ENCODE measurements around the gene C6orf141. TPM values are rescaled to one million over a fixed set of nuclear protein-coding genes. Genes with fewer than 3 reads are reported as not detected.

Gene C6orf141
- total RNA-seq, 2 donors from 2014 or later = 0.81 to 1.7 TPM

DNA sequence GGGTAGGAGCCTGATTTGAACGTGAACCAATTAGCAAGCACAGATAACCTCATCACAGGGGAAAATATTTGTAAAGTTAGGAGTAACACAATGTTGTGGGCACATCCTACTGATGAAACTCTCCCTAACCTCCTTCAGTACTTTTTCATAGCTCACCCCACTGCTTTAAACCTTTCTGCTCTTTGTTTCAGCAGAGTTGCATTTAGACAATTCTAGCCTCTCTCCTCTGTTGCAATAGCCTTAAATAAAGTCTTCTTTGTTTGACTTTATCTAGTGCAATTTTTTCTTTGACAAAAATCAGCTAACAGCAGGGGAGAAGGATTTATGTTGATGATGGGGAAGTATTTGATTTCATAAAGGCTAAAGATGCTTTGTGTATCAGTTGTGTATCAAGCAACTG is 14.1 kb downstream of the C6orf141 start:
- Histone ChIP-seq H3K36me3 (ENCODE audit: control insufficient read depth, insufficient read depth, low read length) (no peaks in the 10 kb centered on the region), H3K27ac (ENCODE audit: low read depth, low read length) (no peak overlapping the region), H3K9me3 (ENCODE audit: control insufficient read depth, low read length) (peaks cover 11% of the 10 kb centered on the region), H3K4me3 (ENCODE audit: low read length) (no peak overlapping the region), H3K4me1 (ENCODE audit: control insufficient read depth, insufficient read depth, low read length) (peaks cover 3% of the 10 kb centered on the region), H3K27me3 (ENCODE audit: control insufficient read depth, insufficient read depth, low read length, poor library complexity, severe bottlenecking) (peaks cover 15% of the 10 kb centered on the region), H3K9ac (ENCODE audit: extremely low read depth, low read length, poor library complexity, severe bottlenecking) (no peak overlapping the region)
- Mint-ChIP-seq H3K9me3 (peaks cover 14% of the 10 kb centered on the region), H3K27me3 (ENCODE audit: insufficient read depth) (peaks cover 89% of the 10 kb centered on the region), H3K4me1 (peaks cover 13% of the 10 kb centered on the region), H3K27ac (no peak overlapping the region), H3K4me3 (no peak overlapping the region), H3K36me3 (ENCODE audit: low read depth) (no peaks in the 10 kb centered on the region)
- WGBS, 2 experiments (ENCODE audit: insufficient coverage in 1 of 2, insufficient read length in 1 of 2) = 100% methylated on average over 1 of the region's 1 CpG; no CpG with 5 or more reads in 1 of the 2 experiments
- DNase-seq = no peak
- TF ChIP-seq, protein P1, sequence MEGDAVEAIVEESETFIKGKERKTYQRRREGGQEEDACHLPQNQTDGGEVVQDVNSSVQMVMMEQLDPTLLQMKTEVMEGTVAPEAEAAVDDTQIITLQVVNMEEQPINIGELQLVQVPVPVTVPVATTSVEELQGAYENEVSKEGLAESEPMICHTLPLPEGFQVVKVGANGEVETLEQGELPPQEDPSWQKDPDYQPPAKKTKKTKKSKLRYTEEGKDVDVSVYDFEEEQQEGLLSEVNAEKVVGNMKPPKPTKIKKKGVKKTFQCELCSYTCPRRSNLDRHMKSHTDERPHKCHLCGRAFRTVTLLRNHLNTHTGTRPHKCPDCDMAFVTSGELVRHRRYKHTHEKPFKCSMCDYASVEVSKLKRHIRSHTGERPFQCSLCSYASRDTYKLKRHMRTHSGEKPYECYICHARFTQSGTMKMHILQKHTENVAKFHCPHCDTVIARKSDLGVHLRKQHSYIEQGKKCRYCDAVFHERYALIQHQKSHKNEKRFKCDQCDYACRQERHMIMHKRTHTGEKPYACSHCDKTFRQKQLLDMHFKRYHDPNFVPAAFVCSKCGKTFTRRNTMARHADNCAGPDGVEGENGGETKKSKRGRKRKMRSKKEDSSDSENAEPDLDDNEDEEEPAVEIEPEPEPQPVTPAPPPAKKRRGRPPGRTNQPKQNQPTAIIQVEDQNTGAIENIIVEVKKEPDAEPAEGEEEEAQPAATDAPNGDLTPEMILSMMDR (conservative IDR thresholded peaks at IDR 0.05) = no peak

DNA sequence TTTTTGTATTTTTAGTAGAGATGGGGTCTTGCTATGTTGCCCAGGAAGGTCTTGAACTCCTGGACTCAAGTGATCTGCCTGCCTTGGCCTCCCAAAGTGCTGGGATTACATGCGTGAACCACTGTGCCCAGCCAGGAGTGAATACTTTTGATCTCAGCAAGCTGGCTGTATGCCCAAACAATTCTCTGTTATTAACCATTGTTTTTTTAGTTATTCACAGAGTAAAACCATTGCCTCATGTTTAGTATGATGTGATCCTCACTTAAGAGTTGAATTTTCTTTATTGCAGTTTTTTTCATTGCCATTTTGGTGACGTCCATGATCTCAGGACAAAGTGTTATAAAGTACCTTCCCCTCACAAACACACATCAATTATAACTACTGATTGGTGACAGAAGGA is 14.8 kb downstream of the C6orf141 start:
- Mint-ChIP-seq H3K9me3 (peaks cover 14% of the 10 kb centered on the region), H3K4me3 (no peak overlapping the region), H3K27ac (no peak overlapping the region), H3K27me3 (ENCODE audit: insufficient read depth) (peaks cover 89% of the 10 kb centered on the region), H3K4me1 (peaks cover 19% of the 10 kb centered on the region), H3K36me3 (ENCODE audit: low read depth) (no peaks in the 10 kb centered on the region)
- Histone ChIP-seq H3K27ac (ENCODE audit: low read depth, low read length) (no peak overlapping the region), H3K36me3 (ENCODE audit: control insufficient read depth, insufficient read depth, low read length) (no peaks in the 10 kb centered on the region), H3K9ac (ENCODE audit: extremely low read depth, low read length, poor library complexity, severe bottlenecking) (no peak overlapping the region), H3K4me3 (ENCODE audit: low read length) (no peak overlapping the region), H3K27me3 (ENCODE audit: control insufficient read depth, insufficient read depth, low read length, poor library complexity, severe bottlenecking) (peaks cover 11% of the 10 kb centered on the region), H3K9me3 (ENCODE audit: control insufficient read depth, low read length) (peaks cover 11% of the 10 kb centered on the region), H3K4me1 (ENCODE audit: control insufficient read depth, insufficient read depth, low read length) (peaks cover 6% of the 10 kb centered on the region)
- DNase-seq = no peak
- 45 to 90% methylated on average over 1 to 2 of the region's 2 CpGs for WGBS, 2 experiments (ENCODE audit: insufficient coverage in 1 of 2, insufficient read length in 1 of 2)
- TF ChIP-seq, protein P1 (conservative IDR thresholded peaks at IDR 0.05) = no peak

GRCh38 chr6:49565855-49566254 is 15.4 kb downstream of the C6orf141 start:
- Mint-ChIP-seq H3K36me3 (ENCODE audit: low read depth) (no peaks in the 10 kb centered on the region), H3K9me3 (peaks cover 14% of the 10 kb centered on the region), H3K4me1 (peaks cover 19% of the 10 kb centered on the region), H3K27me3 (ENCODE audit: insufficient read depth) (peaks cover 89% of the 10 kb centered on the region), H3K4me3 (no peak overlapping the region), H3K27ac (no peak overlapping the region)
- no peak overlapping the region for H3K4me3 ChIP-seq (ENCODE audit: low read length)
- TF ChIP-seq, protein P1 (conservative IDR thresholded peaks at IDR 0.05) = no peak
- no peak overlapping the region for H3K9ac ChIP-seq (ENCODE audit: extremely low read depth, low read length, poor library complexity, severe bottlenecking)
- peaks cover 11% of the 10 kb centered on the region for H3K9me3 ChIP-seq (ENCODE audit: control insufficient read depth, low read length)
- 87 to 88% methylated on average over 5 to 10 of the region's 10 CpGs for WGBS, 2 experiments (ENCODE audit: insufficient coverage in 1 of 2, insufficient read length in 1 of 2)
- H3K4me1 ChIP-seq (ENCODE audit: control insufficient read depth, insufficient read depth, low read length) = peaks cover 11% of the 10 kb centered on the region
- H3K27ac ChIP-seq (ENCODE audit: low read depth, low read length) = no peak overlapping the region
- no peak for DNase-seq
- H3K27me3 ChIP-seq (ENCODE audit: control insufficient read depth, insufficient read depth, low read length, poor library complexity, severe bottlenecking) = peaks cover 8% of the 10 kb centered on the region
- no peaks in the 10 kb centered on the region for H3K36me3 ChIP-seq (ENCODE audit: control insufficient read depth, insufficient read depth, low read length)
